ENCODE data around the gene PDE4D.
A peak's percentile ranks its signal among the peaks of the same experiment; 100 is the strongest.

The PDE4D gene

GRCh38 chr5:59823420-59823819 lies 70.1 kb downstream of the PDE4D start:
- FAIRE-seq (no peak), DNase-seq (ENCODE audit: insufficient read length) (no peak)
- no peak for TF ChIP-seq POLR2AphosphoS5 (IDR thresholded peaks at IDR 0.05; ENCODE audit: low read depth, low read length)
- TF ChIP-seq POLR2A (IDR thresholded peaks at IDR 0.05; ENCODE audit: low read depth, low read length): no peak
- TF ChIP-seq TAF1 (IDR thresholded peaks at IDR 0.05; ENCODE audit: borderline replicate concordance, low read depth, low read length): no peak

GRCh38 chr5:59819806-59820205 lies 73.7 kb downstream of the PDE4D start:
- FAIRE-seq (no peak), DNase-seq (ENCODE audit: insufficient read length) (no peak)
- TF ChIP-seq TAF1 (IDR thresholded peaks at IDR 0.05; ENCODE audit: borderline replicate concordance, low read depth, low read length) (no peak), POLR2A (IDR thresholded peaks at IDR 0.05; ENCODE audit: low read depth, low read length) (no peak), POLR2AphosphoS5 (IDR thresholded peaks at IDR 0.05; ENCODE audit: low read depth, low read length) (no peak)

GRCh38 chr5:59817536-59817935 lies 76.0 kb downstream of the PDE4D start:
- DNase-seq (ENCODE audit: insufficient read length) (no peak), FAIRE-seq (no peak)
- TF ChIP-seq POLR2AphosphoS5 (IDR thresholded peaks at IDR 0.05; ENCODE audit: low read depth, low read length) (no peak), TAF1 (IDR thresholded peaks at IDR 0.05; ENCODE audit: borderline replicate concordance, low read depth, low read length) (no peak), POLR2A (IDR thresholded peaks at IDR 0.05; ENCODE audit: low read depth, low read length) (no peak)

- TF ChIP-seq TAF1 (IDR thresholded peaks at IDR 0.05; ENCODE audit: borderline replicate concordance, low read depth, low read length): no peak
- TF ChIP-seq POLR2A (IDR thresholded peaks at IDR 0.05; ENCODE audit: low read depth, low read length): no peak
- TF ChIP-seq POLR2AphosphoS5 (IDR thresholded peaks at IDR 0.05; ENCODE audit: low read depth, low read length): no peak
- FAIRE-seq: no peak
- no peak for DNase-seq (ENCODE audit: insufficient read length)
Observed at GRCh38 chr5:59816654-59817300, 76.7 kb downstream of the PDE4D start.

- FAIRE-seq: no peak
- DNase-seq (ENCODE audit: insufficient read length): no peak
- TF ChIP-seq POLR2AphosphoS5 (IDR thresholded peaks at IDR 0.05; ENCODE audit: low read depth, low read length) (no peak), POLR2A (IDR thresholded peaks at IDR 0.05; ENCODE audit: low read depth, low read length) (no peak)
Observed at GRCh38 chr5:59814537-59814872, 79.0 kb downstream of the PDE4D start.

GRCh38 chr5:59813761-59814536 lies 79.6 kb downstream of the PDE4D start:
- peak; percentile 33 for FAIRE-seq
- TF ChIP-seq POLR2AphosphoS5 (IDR thresholded peaks at IDR 0.05; ENCODE audit: low read depth, low read length) (no peak), POLR2A (IDR thresholded peaks at IDR 0.05; ENCODE audit: low read depth, low read length) (no peak), TAF1 (IDR thresholded peaks at IDR 0.05; ENCODE audit: borderline replicate concordance, low read depth, low read length) (no peak)
- DNase-seq (ENCODE audit: insufficient read length): no peak

GRCh38 chr5:59810041-59810440 lies 83.5 kb downstream of the PDE4D start:
- no peak for DNase-seq (ENCODE audit: insufficient read length)
- TF ChIP-seq POLR2AphosphoS5 (IDR thresholded peaks at IDR 0.05; ENCODE audit: low read depth, low read length) (no peak), POLR2A (IDR thresholded peaks at IDR 0.05; ENCODE audit: low read depth, low read length) (no peak), TAF1 (IDR thresholded peaks at IDR 0.05; ENCODE audit: borderline replicate concordance, low read depth, low read length) (no peak)
- FAIRE-seq: peak; percentile 85

- no peak for TF ChIP-seq TAF1 (IDR thresholded peaks at IDR 0.05; ENCODE audit: borderline replicate concordance, low read depth, low read length)
- FAIRE-seq: no peak
- DNase-seq (ENCODE audit: insufficient read length): no peak
Observed at GRCh38 chr5:59807806-59808205, 85.7 kb downstream of the PDE4D start.

- no peak for DNase-seq (ENCODE audit: insufficient read length)
- TF ChIP-seq TAF1 (IDR thresholded peaks at IDR 0.05; ENCODE audit: borderline replicate concordance, low read depth, low read length) (no peak), POLR2AphosphoS5 (IDR thresholded peaks at IDR 0.05; ENCODE audit: low read depth, low read length) (no peak), POLR2A (IDR thresholded peaks at IDR 0.05; ENCODE audit: low read depth, low read length) (no peak)
- FAIRE-seq: no peak
Observed at GRCh38 chr5:59800347-59800893, 93.1 kb downstream of the PDE4D start.

- FAIRE-seq: peak; percentile 70
- DNase-seq (ENCODE audit: insufficient read length): no peak
- TF ChIP-seq POLR2AphosphoS5 (IDR thresholded peaks at IDR 0.05; ENCODE audit: low read depth, low read length): no peak
- TF ChIP-seq TAF1 (IDR thresholded peaks at IDR 0.05; ENCODE audit: borderline replicate concordance, low read depth, low read length): no peak
- no peak for TF ChIP-seq POLR2A (IDR thresholded peaks at IDR 0.05; ENCODE audit: low read depth, low read length)
Observed at GRCh38 chr5:59799668-59800346, 93.7 kb downstream of the PDE4D start.

GRCh38 chr5:59798862-59799667 lies 94.5 kb downstream of the PDE4D start:
- DNase-seq (ENCODE audit: insufficient read length): no peak
- TF ChIP-seq POLR2A (IDR thresholded peaks at IDR 0.05; ENCODE audit: low read depth, low read length) (no peak), TAF1 (IDR thresholded peaks at IDR 0.05; ENCODE audit: borderline replicate concordance, low read depth, low read length) (no peak), POLR2AphosphoS5 (IDR thresholded peaks at IDR 0.05; ENCODE audit: low read depth, low read length) (no peak)
- peak; percentile 90 for FAIRE-seq
